Measurements from ENCODE around the gene LDLRAD3. TPM values are rescaled to one million over a fixed set of nuclear protein-coding genes. Genes with fewer than 3 reads are reported as not detected.
A peak's percentile ranks its signal among the peaks of the same experiment; 100 is the strongest.

The LDLRAD3 gene
- total RNA-seq, 1 experiment from 2014 or later: 3.3 TPM

DNA sequence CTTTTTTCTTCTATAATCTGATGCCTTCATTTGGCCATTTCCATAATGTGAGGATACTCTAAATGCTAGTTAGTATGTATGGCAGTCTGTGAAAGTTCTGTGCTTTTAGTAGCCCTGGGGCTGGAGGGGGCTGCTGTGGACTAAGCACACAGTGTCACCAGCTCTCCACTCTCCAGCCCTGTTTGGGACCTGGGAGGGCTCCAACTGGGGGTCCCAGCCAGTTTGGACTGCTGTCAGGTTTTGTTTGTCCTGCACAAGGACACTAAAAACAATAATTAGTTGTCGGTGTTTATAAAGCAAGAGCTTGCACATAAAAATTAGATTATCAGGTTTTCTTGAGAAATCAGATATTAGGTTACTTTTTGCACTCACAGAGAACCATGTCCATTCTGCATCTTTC, 103.1 kb downstream of the LDLRAD3 start:
- no peak for DNase-seq (ENCODE audit: low spot score)

DNA sequence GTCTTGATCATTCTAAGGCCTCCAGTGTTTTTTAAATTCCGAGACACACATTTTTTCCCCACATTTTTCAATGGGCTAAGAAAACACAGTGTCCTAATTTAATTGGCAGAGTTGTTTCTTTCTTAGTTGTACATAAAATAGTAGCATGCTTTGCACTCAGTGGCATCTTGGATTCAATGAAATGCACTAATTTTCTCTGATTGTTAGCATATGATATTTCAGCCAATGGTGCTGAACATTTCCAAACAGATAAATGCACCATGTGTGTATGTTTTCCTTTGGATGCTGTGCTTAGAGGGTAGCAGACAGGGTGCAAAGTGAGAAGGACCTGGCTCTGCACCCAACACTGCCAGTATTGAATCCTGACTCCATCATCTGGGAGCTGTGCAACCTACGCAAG, 103.5 kb downstream of the LDLRAD3 start:
- DNase-seq (ENCODE audit: low spot score): no peak

DNA sequence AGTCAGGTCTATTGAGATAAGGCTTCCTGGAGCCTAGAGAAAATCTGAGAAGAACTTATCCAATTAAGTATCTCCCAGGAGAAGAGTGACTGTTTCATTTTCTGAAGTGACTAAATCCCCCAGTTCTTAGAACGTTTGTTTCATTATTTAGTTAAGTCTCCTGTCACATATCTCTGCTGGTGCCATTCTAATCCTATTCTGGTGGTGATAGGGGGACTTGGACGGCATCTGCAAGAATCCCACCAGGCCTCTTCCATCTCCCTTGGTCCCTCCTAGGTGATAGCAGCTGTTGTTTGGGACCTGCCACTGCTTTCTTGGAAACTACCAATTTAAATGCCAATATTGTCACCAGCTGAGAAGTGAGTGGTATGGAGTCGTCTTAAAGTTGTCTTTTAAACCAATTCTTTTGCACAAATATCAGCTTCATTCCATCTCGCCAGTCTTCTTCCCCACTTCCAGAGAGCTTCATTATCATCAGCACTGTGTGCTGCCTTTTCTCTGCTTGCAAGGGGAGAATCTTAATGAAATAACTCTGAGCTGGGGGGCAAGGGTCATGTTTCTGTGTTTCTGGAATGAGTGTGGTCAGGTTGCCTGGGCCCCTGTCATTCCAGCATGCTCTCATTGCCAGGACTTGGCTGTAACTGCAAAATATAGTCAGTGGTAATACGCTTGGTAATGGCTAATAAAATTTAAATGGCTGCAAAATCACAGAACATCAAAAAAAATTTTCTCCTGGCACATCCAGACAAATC, 104.8 kb downstream of the LDLRAD3 start:
- DNase-seq (ENCODE audit: low spot score): no peak

DNA sequence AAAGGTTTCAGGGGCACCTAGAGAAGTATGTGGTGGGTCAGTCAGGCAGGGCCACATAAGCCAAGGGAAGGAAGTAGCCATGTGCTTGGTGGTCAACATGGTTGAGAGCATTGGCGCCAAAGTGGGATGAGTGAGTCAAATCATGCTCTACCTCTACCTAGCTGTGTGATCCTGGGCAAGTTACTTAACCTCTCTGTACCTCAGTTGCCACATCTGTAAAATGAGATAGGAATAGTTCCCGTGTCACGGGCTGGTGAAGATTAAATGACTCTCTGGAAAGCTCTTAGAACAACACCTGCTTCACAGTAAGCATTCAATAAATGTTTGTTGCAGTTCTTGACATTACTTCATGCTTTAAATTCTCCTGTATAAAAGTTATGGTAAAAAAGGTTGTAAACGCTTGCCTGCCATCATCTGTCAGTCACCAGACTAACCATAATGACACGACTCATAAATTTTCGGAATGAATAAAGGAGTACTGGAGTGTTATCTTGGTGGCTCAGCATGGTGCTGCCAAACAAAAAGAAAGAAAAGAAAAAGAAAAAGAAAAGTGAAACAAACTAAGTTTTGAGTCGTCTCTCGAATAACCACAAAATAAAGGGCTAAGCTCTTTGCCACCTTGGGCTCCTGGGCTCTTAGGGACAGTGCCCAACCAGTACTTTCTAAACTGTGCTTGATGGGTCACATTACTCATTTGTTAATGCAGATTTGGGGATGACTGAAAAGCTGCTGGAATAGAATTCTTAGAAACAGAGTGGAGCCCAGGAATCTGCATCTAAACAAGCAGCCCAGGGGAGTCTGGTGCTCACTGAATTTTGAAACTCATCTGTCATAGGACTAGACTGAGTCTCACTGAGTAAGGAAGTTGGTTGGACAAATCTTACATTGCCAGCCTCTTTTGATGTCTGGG, 107.6 kb downstream of the LDLRAD3 start:
- no peak for DNase-seq (ENCODE audit: low spot score)

DNA sequence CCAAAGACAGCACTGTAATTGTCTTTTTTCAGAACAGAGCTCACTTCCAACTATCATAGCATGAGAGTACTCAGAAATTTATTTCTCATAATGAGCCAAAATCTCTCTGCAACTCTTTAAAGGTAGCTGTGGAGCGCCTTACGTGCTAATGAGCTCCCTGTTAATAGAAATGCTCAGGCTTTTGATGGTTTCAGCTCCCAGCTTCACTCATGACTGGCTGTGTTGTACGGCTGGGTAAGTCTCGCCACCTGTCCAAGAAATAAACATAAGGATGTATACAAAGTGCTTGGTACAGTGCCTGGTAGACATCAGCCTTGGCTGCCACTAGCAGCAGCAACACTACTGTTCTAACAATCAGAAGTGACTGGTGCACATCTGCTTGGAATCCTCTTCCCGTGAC, 109.4 kb downstream of the LDLRAD3 start:
- no peak for DNase-seq (ENCODE audit: low spot score)

DNA sequence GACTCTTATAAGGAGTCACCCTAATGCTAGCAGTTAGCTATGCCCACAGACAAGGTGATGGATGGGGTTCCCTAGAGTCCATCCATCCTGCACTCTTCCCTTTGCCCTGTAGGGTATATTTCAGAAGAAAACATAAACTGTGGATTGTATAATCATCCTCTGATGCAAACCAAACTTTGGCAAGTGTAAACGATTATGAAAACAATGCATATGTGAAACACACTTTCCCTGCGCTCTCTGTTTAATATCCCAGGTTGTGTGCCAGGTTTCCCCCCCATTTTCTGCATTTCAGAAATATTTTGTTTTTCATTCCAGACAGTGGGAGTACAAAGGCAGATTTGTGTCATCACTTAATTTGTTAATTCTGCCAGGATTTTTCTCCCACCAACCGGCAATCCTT, 110.0 kb downstream of the LDLRAD3 start:
- DNase-seq (ENCODE audit: low spot score): no peak

DNA sequence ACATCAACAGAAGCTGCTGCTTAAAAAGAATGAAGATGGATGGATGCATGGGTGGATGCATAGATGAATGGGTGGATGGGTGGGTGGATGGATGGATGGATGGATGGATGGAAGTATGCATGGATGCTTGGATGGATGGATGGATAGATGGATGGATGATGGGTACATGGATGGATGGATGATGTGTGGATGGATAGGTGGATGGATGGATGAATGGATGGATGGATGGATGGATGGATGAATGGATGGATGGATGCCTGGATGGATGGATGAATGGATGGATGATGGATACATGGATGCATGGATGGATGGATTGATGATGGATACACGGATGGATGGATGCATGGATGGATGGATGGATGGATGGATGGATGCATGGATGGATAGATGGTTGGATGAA, 110.8 kb downstream of the LDLRAD3 start:
- no peak for DNase-seq (ENCODE audit: low spot score)

DNA sequence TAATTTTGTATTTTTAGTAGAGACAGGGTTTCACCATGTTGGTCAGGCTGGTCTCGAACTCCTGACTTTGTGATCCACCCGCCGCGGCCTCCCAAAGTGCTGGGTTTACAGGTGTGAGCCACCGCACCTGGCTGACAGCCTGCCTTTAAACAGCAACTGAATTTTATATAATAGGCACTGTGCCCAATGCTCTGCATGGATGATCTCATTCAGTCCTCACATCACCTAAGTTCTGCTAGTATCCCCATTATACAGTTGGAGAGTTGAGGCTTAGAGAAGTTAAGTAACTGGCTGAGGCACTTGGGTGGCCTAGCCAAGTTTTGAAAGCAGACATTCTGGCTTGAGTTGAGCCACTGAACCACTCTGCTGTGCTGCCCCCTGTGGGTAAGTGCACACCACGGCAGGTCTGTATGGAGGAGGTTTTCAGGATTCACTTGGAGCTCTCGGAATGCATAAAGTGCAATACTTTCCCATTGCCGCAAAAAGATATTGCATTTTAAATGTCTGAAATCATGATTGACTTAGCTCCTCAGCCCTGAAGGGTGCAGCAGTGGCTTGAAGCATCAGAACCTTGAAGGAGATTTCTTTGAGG, 112.4 kb downstream of the LDLRAD3 start:
- peak; percentile 39 for DNase-seq (ENCODE audit: low spot score)

DNA sequence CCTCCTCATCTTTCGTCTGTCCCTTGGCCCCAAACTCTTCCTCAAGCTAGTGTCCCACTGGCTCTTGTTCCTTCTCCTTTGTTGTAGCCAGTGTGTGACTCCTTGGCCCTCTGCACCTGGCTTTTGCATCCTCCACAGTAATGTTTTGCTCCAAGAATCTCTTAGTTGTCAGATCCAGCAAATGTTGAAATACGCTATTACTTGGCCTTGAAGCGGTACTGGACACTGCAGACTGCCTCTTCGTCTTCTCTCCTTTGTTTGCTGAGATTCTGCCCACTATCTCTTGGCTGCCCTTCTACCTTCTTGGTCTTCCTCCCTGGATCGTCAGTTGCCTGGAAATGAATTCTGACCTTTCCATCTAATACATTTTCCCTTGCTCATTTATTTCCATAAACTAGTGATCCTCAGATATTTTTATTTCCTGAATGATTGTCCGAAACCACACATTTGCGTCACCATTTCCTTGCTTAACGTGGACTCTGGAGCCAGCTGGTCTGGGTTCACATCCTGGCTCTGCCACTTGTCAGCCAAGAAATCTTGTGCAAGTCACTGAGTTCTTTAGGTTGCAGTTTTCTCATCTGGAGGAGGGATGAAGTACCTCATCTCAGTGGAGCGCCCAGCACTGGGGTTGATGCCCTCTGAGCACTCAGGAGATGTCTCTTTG, 113.6 kb downstream of the LDLRAD3 start:
- DNase-seq (ENCODE audit: low spot score): no peak

DNA sequence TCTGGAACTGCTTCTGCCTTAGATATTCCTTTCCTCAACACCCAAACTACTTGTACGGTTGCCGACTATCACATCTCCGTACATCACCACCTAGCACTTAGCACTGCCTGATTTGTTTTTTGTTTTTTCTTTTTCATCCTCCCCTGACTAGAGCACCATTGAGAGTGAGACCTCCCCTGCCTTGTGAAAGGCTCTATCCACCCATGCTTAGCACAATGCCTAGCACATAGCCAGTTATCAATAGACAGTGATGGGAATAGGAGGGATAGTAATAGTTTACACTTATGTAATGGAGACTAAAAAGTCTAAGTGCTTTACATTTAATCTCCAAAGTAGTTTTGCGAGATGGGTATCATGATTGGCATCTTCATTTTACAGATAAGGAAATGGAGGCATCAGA, 115.8 kb downstream of the LDLRAD3 start:
- DNase-seq (ENCODE audit: low spot score): no peak

DNA sequence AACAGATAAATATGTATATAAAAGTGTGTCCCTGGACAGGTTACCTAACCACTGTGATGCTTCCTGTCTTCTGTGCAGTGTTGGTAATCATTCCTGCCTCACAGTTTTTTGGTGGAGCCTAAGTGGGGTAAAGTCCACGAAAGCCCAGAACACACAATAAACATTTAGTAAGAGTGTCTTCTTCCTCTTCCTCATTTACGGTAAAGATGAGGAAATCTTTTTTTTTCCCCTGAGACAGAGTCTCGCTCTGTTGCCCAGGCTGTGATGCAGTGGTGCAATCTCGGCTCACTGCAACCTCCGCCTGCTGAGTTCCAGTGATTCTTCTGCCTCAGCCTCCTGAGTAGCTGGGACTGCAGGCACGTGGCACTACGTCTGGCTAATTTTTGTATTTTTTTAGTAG, 117.1 kb downstream of the LDLRAD3 start:
- DNase-seq (ENCODE audit: low spot score): no peak

DNA sequence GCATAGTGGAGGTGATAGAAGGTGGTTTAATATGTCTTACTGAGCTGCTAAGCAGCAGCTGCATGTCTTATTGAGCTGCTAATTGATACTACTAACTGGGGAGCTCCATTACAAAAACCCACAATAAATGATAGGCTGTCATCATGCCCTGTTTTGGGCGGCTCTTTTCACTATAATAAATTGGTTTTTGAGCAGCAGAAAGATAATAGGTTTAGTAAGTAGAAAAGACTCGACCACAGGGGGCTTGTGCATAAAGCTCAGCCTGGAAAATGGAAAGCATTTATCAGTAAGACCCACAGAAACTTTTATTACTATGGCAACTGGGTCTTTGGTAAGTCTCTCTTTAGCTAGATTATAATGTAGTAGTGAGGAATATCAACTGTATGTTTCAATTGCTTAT, 117.6 kb downstream of the LDLRAD3 start:
- no peak for DNase-seq (ENCODE audit: low spot score)

DNA sequence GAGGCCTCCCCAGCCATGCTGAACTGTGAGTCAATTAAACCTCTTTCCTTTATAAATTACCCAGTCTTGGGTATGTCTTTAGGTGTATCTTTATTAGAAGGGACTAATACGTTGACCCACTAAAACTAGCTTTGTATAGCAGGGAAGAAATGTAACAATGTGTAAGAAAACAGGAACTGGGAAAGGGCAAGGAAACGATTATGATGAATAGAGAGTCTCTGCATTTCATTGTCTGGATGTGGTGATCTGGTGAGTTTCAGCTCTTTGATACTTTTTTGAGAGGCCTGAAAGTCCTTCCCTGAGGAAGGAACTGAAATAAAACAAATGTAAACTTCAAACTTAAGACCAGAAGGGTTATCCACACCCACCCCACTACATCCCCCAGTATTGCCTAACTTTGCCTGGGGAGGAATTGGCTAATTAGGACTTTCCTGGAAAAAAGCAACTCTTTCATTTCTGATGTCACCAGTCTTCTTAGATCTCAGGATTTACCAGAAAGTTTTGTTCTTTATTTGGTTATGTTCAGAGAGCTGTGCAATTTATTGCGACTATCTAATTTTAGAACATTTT, 119.0 kb downstream of the LDLRAD3 start:
- no peak for DNase-seq (ENCODE audit: low spot score)

DNA sequence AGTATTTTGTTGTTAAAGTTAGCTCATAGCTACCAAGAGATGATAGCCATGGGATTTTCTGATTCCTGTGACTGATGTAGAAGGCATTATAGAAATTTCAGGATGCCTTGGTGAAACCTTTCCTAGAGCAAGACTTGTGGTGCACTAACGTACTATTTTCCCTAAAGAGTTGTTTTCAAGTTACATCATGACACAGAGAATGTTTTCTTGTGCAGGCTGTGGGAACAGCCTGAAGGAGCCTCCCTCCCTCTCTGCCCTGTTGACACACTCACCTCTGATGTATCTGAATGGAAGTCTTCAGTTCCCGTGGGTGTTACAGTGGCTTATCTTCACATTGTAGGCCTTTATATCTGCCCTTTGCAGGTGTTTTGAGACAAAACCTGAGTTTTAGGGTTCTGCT, 121.6 kb downstream of the LDLRAD3 start:
- no peak for DNase-seq (ENCODE audit: low spot score)

DNA sequence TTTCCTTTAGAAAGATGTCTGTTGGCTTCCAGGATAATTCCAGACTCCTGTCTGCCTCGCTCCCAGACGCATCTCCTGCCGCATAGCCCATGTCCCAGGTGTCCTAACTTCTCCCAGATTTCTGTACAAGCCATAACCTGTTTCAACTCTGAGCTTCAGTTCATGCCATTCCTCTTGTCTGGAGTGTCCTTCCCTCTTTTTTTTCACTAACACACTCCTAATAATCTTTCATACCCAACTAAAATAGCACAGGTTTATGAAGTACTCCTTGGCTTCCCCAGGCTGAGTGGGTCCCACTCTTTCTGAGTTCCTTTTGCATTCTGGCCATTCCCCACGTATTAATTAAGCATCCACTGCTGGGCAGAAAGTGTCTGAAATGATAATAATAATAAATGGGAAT, 123.0 kb downstream of the LDLRAD3 start:
- no peak for DNase-seq (ENCODE audit: low spot score)

DNA sequence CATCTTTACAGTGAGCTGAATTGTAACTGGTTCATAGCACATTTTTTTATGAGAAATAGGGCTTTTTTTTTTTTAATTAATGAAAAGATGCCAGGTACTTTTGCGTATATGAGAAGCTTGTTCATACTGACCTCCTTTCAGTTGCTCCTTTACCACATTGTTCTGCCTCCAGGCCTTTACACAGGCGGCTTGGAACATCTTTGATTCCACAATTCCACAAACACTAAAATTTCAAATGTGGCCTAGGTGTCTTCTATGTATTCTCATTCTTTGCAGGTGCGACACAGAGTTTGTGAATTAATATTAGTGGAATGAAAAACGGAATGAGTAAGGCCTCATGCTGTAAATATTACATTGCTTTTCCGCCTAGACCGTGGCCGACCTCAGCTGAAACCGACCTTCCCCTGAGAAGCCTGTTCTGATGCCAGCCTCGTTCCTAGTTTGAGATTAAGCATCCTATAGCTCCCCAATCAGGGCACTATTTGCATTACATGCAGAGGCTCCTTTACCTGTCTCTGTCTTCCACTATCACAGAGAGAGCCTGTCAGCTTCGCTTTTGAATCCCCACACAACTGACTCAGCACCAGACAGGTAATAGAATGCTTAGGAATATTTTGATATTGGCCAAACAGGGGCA, 125.8 kb downstream of the LDLRAD3 start:
- DNase-seq (ENCODE audit: low spot score): peak; percentile 5

DNA sequence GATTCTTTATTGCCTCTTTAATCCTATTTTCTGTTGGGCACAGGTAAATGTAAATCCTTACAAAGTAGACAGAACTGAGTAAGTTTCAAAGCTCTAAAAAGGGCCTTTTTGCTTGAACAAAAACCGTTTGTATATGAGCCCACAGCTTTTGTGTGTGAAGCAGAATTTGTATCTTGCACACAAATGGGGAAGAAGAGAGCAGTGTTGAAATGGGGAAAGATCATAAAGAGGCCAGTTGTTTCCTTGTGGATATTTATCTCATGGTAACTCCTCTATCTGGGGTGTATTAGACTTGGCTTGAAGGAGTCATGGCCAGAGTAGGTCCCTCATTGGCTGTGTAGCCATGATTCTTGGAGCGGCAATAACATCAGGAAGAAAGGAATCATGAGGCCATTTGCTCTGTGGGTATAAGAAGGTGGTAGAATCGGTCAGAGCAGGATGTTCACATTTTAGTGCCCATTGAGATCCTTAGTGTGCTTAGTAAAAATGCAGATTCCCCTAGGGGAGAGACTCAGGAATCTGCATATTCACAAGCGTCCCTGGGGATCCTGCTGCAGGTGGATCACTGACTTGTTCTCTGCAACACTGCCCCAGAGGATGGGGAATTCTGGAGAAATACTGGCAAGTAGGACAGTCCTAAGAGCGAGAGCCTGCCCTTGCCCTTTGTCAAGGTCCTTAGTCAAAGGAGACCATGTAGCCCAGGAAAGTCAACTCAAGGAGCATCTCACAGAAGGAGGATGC, 126.5 kb downstream of the LDLRAD3 start:
- no peak for DNase-seq (ENCODE audit: low spot score)

DNA sequence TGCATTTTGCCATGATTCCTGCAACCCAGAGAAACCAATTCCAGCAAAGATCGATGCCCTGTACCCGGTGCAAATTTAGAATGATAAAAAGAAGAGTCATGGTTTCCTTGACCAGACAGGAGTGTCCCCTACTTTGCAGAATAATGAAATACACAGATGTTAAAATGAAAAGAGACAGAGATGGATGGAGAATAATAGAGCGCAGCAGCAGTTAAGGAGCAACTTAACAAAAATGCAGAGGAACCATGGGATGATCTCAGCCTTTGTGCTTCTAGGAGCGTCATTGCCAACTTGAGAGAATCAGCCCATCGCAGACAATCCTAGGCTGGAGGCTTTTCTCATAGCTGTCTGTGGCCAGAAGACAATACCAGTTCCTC, 127.1 kb downstream of the LDLRAD3 start:
- no peak for DNase-seq (ENCODE audit: low spot score)

DNA sequence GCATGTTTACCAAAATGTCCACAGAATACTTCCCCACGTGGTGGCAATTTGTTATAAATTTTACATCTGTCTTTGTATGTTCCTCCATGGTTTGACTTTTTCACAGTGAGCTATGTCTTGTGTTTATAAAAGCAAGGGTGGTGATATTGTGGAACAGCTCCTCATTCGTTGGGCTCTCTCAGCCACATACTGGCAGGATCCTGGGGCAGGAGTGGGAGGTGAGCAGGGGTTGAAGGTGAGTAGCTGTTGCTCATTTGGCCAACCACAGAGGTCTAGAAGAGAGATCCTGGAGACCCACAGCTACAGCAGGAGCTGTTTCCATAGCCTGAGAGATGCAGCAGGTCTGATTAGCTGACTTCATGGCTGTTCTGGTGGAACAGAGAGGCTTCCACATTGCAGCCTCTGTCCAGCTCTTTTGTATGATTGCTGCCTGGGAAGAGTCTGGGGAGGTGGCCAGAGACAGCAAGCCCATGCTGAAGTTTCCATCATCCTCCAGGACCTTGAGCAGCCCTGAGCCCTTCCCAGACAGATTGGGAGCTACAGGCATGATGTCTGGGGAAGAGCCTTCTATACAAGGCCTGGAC, 128.1 kb downstream of the LDLRAD3 start:
- no peak for DNase-seq (ENCODE audit: low spot score)
